HepG2 (cell line): Measurements from ENCODE around the gene TPX2. TPM values are rescaled to one million over a fixed set of nuclear protein-coding genes. Genes with fewer than 3 reads are reported as not detected.

Experiments used
- ATAC-seq: fragments of 200-7000 bp; cut with Tn5 transposase; 3 replicates; pipeline ENCODE4 v1.9.1; 2020; ENCODE audit warnings: mild to moderate bottlenecking, moderate library complexity
- BruUV-seq: library from RNA; stranded (reverse); fragments of 400-500 nt; replicated peaks from 2 replicates; lab custom pipeline; 2021; lab: Mats Ljungman, UMichigan
- CTCF ChIA-PET: fragments of 300-600 bp; formaldehyde crosslinking; extraction: SDS; loops from one replicate; lab custom pipeline; 2021; ENCODE audit warnings: low total read pairs, inconsistent platforms, low intra/inter-chr PET ratio; lab: Yijun Ruan, JAX
- POLR2A ChIA-PET: fragments of 350-600 bp; sonication (Branson Sonifier 250); formaldehyde crosslinking; loops from one replicate; lab custom pipeline; 2020; ENCODE audit warnings: antibody characterized with exemption, inconsistent platforms; lab: Yijun Ruan, JAX
- DNase-seq: peaks from one replicate; pipeline ENCODE4 v3.0.0-alpha.2; 2015; ENCODE audit warnings: low spot score
- FAIRE-seq: peaks from 3 replicates; lab custom pipeline; 2011; peaks lifted over from hg19 to GRCh38; lab: Jason Lieb, UNC
- H2AFZ ChIP-seq: one replicate; pipeline ENCODE4 v1.6.1; 2011; ENCODE audit warnings: low read length, inconsistent platforms
- H3K27ac ChIP-seq: fragments of 300-600 bp; 3 replicates; pipeline ENCODE4 v1.8.0; 2011; ENCODE audit warnings: mixed run types, mild to moderate bottlenecking, mixed read lengths, low read length, inconsistent platforms; ENCODE audit not compliant: insufficient read depth; ENCODE audit errors: extremely low read length
- H3K27me3 ChIP-seq, 2 experiments: fragments of 200-600 bp in 1 of 2; 2 replicates in 1 of 2; 3 replicates in 1 of 2; pipeline versions ENCODE4 v1.6.0 to v1.8.0; 2011; ENCODE audit warnings: low read length in 2 of 2, mild to moderate bottlenecking in 2 of 2, moderate library complexity in 2 of 2, inconsistent platforms in 1 of 2; ENCODE audit not compliant: insufficient read depth in 2 of 2, control insufficient read depth in 1 of 2
- H3K36me3 ChIP-seq, 2 experiments: fragments of 200-600 bp in 1 of 2; replicated peaks in 1 of 2; 2 replicates in 1 of 2; 3 replicates in 1 of 2; pipeline versions ENCODE4 v1.5.1 to v1.8.0; 2011; ENCODE audit warnings: low read length in 2 of 2, inconsistent platforms in 1 of 2; ENCODE audit not compliant: insufficient read depth in 2 of 2, control insufficient read depth in 1 of 2
- H3K4me1 ChIP-seq: 2 replicates; pipeline ENCODE4 v1.5.1; 2012; ENCODE audit warnings: low read length, inconsistent platforms; ENCODE audit not compliant: insufficient read depth
- H3K4me2 ChIP-seq: 2 replicates; pipeline ENCODE4 v1.6.0; 2011; ENCODE audit warnings: low read depth, low read length, inconsistent platforms
- H3K4me3 ChIP-seq, 3 experiments: fragments of 200-600 bp in 1 of 3; sonication (generic), shearing (Covaris generic) in 1 of 3; replicated peaks in 1 of 3; 2 replicates each; pipeline ENCODE4 v1.5.1; 2011 to 2016; ENCODE audit warnings: low read length in 3 of 3, inconsistent platforms in 2 of 3, low read depth in 2 of 3, mild to moderate bottlenecking in 2 of 3, control low read depth in 1 of 3, mixed read lengths in 1 of 3; ENCODE audit not compliant: insufficient read depth in 1 of 3
- H3K79me2 ChIP-seq: one replicate; pipeline ENCODE4 v1.6.1; 2011; ENCODE audit warnings: low read length, inconsistent platforms; ENCODE audit not compliant: insufficient read depth
- H3K9ac ChIP-seq: 2 replicates; pipeline ENCODE4 v1.6.0; 2011; ENCODE audit warnings: mild to moderate bottlenecking, low read depth, low read length, inconsistent platforms; ENCODE audit not compliant: insufficient read depth
- H3K9me3 ChIP-seq: 2 replicates; pipeline ENCODE4 v1.5.1; 2012; ENCODE audit warnings: mild to moderate bottlenecking, low read length
- H4K20me1 ChIP-seq: 2 replicates; pipeline ENCODE4 v1.6.0; 2011; ENCODE audit warnings: inconsistent platforms, mild to moderate bottlenecking, low read length, moderate library complexity; ENCODE audit not compliant: insufficient read depth
- ATF7 ChIP-seq, 2 experiments: fragments of 450-650 bp in 1 of 2; sonication (generic) in 1 of 2; formaldehyde crosslinking in 1 of 2; IDR thresholded peaks; 2 replicates each; pipeline versions ENCODE4 v1.4.0 to v1.6.1; 2016 to 2020; ENCODE audit warnings: antibody characterized with exemption in 1 of 2, mild to moderate bottlenecking in 1 of 2, missing genetic modification reagents in 1 of 2
- CREB1 ChIP-seq, 2 experiments: fragments of 450-650 bp in 1 of 2; IDR thresholded peaks; 2 replicates each; pipeline ENCODE4 v1.6.1; 2016 to 2017; ENCODE audit warnings: control low read depth in 1 of 2, mild to moderate bottlenecking in 1 of 2, missing compliant biosample characterization in 1 of 2, missing genetic modification characterization in 1 of 2
- HNF4A ChIP-seq: sonication (generic); formaldehyde crosslinking; IDR thresholded peaks from 2 replicates; pipeline ENCODE4 v1.4.0; 2020; ENCODE audit warnings: missing genetic modification reagents
- HNF4G ChIP-seq, 2 experiments: sonication (generic) in 1 of 2; formaldehyde crosslinking in 1 of 2; IDR thresholded peaks; 2 replicates each; pipeline versions ENCODE4 v1.4.0 to v1.6.1; 2011 to 2020; ENCODE audit warnings: borderline replicate concordance in 2 of 2, low read depth in 2 of 2, mild to moderate bottlenecking in 2 of 2, low read length in 1 of 2, missing genetic modification reagents in 1 of 2, moderate library complexity in 1 of 2
- JARID2 ChIP-seq: sonication (generic); formaldehyde crosslinking; IDR thresholded peaks from 2 replicates; pipeline ENCODE4 v1.8.1; 2023; ENCODE audit warnings: missing genetic modification reagents, inconsistent platforms; ENCODE audit not compliant: insufficient replicate concordance
- MXD4 ChIP-seq: IDR thresholded peaks from 2 replicates; pipeline ENCODE4 v1.6.1; 2016; ENCODE audit warnings: mild to moderate bottlenecking, missing biosample characterization, missing genetic modification reagents
- NR2C2 ChIP-seq: sonication (generic); formaldehyde crosslinking; IDR thresholded peaks from 2 replicates; pipeline ENCODE4 v1.4.0; 2020; ENCODE audit warnings: missing genetic modification reagents, mild to moderate bottlenecking, moderate library complexity, borderline replicate concordance
- TGIF2 ChIP-seq: IDR thresholded peaks from 2 replicates; pipeline ENCODE4 v1.6.1; 2016; ENCODE audit warnings: control low read depth, missing compliant biosample characterization
- ZC3H4 ChIP-seq: sonication (generic); formaldehyde crosslinking; IDR thresholded peaks from 2 replicates; pipeline ENCODE4 v1.4.0; 2020; ENCODE audit warnings: missing genetic modification reagents, borderline replicate concordance
- ZFX ChIP-seq: sonication (generic); formaldehyde crosslinking; IDR thresholded peaks from 2 replicates; pipeline ENCODE4 v1.4.0; 2020; ENCODE audit warnings: mild to moderate bottlenecking, low read depth, missing genetic modification reagents, moderate library complexity
- ZNF143 ChIP-seq: sonication (generic); formaldehyde crosslinking; IDR thresholded peaks from 2 replicates; pipeline ENCODE4 v1.4.0; 2020; ENCODE audit warnings: missing genetic modification reagents
- ZNF251 ChIP-seq: sonication (generic); formaldehyde crosslinking; IDR thresholded peaks from 2 replicates; pipeline ENCODE4 v1.9.0; 2021; ENCODE audit warnings: mild to moderate bottlenecking, missing genetic modification reagents
- ZNF644 ChIP-seq: IDR thresholded peaks from 2 replicates; pipeline ENCODE4 v1.6.1; 2016; ENCODE audit warnings: low read depth
- ZNF660 ChIP-seq: sonication (generic); formaldehyde crosslinking; IDR thresholded peaks from 2 replicates; pipeline ENCODE4 v1.5.1; 2020; ENCODE audit warnings: mild to moderate bottlenecking, low read depth, missing genetic modification reagents, borderline replicate concordance
- ZSCAN20 ChIP-seq: sonication (generic); formaldehyde crosslinking; IDR thresholded peaks from 2 replicates; pipeline ENCODE4 v1.4.0; 2020; ENCODE audit warnings: missing genetic modification reagents, mild to moderate bottlenecking, borderline replicate concordance
- WGBS: methylation state at CpG from one replicate; pipeline ENCODE4 v1.1.6; 2017; ENCODE audit warnings: low lambda C conversion rate; 5-methylcytosine and 5-hydroxymethylcytosine counted together
- in situ Hi-C: cut with HindIII; loops from 2 replicates; pipeline ENCODE4 v1.10.0; 2017; ENCODE audit warnings: low pct_unique_long_range_greater_than_20kb; ENCODE audit not compliant: extremely low pct_ligation_motif_present
- intact Hi-C: fragments of 100-400 bp; cut with micrococcal nuclease; formaldehyde crosslinking; loops from one replicate; pipeline ENCODE4 v1.10.0; 2022; ENCODE audit not compliant: unreplicated experiment
- polyA plus RNA-seq, 8 experiments: library from polyadenylated mRNA; depleted of rRNA in 3 of 8; stranded (reverse) in 7 of 8; unstranded in 1 of 8; fragments of >200 nt; fragmentation: Illumina TruSeq in 4 of 8; extraction: Trizol in 4 of 8; gene quantifications; 2 replicates each; pipeline versions ENCODE4 v1.2.1 to v1.2.3, GENCODE V29; 2011 to 2016; ENCODE audit warnings: low read depth in 4 of 8, missing spikeins in 1 of 8, mixed read lengths in 1 of 8; ENCODE audit not compliant: insufficient read depth in 1 of 8
- total RNA-seq, 5 experiments: library from RNA; depleted of rRNA; stranded (reverse); fragments of >200 nt; fragmentation: Illumina TruSeq; extraction: Trizol; gene quantifications; 2 replicates each; pipeline ENCODE4 v1.2.3, GENCODE V29; 2016; ENCODE audit warnings: low read depth in 1 of 5
- TF ChIP-seq, protein P1 (sequence below): sonication (generic); formaldehyde crosslinking; IDR thresholded peaks from 2 replicates; pipeline ENCODE4 v1.4.0; 2020; ENCODE audit warnings: mild to moderate bottlenecking, missing genetic modification reagents

TPX2 gene
- total and polyA plus RNA-seq, 2 of the 13 experiments (the other 11 are each of a cell fraction or from before 2014, with no cell fraction given): 34.3 to 124 TPM

DNA sequence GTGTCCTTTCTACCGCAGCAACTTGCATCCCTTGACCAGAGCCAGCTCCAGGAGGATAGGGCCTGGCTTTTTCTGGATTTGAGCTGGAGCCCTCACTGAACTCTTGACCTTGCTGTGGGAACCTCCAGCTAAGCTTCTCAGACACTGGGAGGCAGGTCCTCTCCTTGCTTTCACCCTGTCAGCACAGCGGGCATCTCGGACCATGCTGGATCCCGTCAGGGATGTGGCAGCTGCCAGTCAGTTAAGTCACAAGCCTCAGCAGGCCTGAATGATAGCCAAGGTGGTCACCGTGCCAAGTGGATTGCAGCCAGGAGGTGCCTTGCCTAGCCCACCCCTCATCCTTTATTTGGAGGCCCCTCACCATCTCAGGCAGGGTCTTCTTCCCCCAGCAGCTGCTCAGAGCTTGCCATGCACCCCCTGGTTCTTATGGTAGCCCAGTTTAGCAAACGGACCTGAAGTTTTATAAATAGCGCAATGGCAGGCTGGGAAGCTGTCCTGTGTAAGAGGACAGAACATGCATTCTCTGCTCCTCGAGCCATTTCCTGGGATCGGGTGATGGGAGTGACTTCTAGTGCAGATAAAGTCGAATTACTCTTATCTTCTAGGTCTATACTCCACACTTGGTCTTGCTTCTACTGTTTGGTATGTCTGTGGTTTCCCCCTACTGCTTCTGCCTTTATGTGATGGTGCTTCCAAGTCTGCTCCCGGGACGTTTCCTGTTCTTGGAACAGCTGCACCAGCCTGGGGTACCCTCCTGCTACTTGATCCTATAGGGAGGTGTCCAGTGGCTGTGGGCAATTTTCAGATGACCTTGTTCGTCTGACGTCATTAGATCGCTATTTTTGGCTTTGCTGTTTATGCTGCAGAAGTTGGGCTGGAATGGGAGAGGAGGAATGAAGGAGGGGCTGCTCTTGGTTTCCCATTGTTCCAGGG lies 73.0 kb downstream of the TPX2 start:
- DNase-seq (no peak), FAIRE-seq (peak; percentile 30), ATAC-seq (no peak)
- Histone ChIP-seq H3K4me1 (no peaks in the 10 kb centered on the region), H2AFZ (no peak overlapping the region), H3K27ac (no peak overlapping the region), H3K9ac (no peak overlapping the region), H3K36me3 (no peaks in the 10 kb centered on the region), H3K27me3 (no peaks in the 10 kb centered on the region), H3K9me3 (no peaks in the 10 kb centered on the region), H4K20me1 (no peaks in the 10 kb centered on the region), H3K79me2 (no peaks in the 10 kb centered on the region), H3K4me2 (no peak overlapping the region), H3K4me3 (no peak overlapping the region)
- no TSS peak for BruUV-seq
- POLR2A ChIA-PET: no interaction called here
- CTCF ChIA-PET: no interaction called here
- in situ Hi-C loops (no loop called here), intact Hi-C loops (no loop called here)
- WGBS: 54% methylated on average over 15 of the region's 15 CpGs
- TF ChIP-seq ATF7 (IDR thresholded peaks at IDR 0.05) (peak; percentile 92), ATF7 (CRISPR knock-in tag; IDR thresholded peaks at IDR 0.05) (no peak), CREB1 (IDR thresholded peaks at IDR 0.05) (peak; percentile 90), CREB1 (CRISPR knock-in tag; IDR thresholded peaks at IDR 0.05) (no peak), MXD4 (CRISPR knock-in tag) (no peak), ZNF143 (CRISPR knock-in tag) (0 out of 2 replicates have a peak, but pooled peaks have one; percentile 15)

DNA sequence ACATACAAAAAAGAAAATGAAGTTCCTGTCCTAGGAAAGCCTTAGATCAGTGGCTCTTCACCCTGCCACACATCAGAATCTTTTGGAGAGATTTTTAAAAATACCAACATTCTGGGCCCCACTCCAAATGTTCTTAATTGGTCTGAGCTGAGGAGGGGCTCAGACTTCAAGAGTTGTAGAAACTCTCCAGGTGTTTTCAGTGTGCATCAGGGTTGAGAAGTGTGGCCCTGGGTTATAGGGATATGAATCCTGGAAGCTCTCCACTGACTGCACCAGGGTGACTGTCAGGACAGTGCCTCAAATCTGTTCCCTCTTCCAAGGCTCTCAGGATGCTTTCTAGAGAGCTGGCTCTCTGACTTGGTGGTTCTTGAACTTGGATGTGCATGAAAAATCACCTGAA lies 74.5 kb downstream of the TPX2 start:
- Histone ChIP-seq H3K9ac (no peak overlapping the region), H3K4me2 (no peak overlapping the region), H3K79me2 (no peaks in the 10 kb centered on the region), H3K4me1 (no peaks in the 10 kb centered on the region), H3K27me3 (peaks cover 0 to 1% of the 10 kb centered on the region in 2 experiments; a peak in 1 of 5 replicates), H3K4me3 (no peak overlapping the region), H4K20me1 (no peaks in the 10 kb centered on the region), H2AFZ (no peak overlapping the region), H3K9me3 (no peaks in the 10 kb centered on the region), H3K36me3 (no peaks in the 10 kb centered on the region), H3K27ac (no peak overlapping the region)
- ATAC-seq (no peak), DNase-seq (no peak), FAIRE-seq (peak; percentile 12)
- BruUV-seq: no TSS peak
- POLR2A ChIA-PET: no interaction called here
- TF ChIP-seq NR2C2 (CRISPR knock-in tag): no peak
- TF ChIP-seq, protein P1, sequence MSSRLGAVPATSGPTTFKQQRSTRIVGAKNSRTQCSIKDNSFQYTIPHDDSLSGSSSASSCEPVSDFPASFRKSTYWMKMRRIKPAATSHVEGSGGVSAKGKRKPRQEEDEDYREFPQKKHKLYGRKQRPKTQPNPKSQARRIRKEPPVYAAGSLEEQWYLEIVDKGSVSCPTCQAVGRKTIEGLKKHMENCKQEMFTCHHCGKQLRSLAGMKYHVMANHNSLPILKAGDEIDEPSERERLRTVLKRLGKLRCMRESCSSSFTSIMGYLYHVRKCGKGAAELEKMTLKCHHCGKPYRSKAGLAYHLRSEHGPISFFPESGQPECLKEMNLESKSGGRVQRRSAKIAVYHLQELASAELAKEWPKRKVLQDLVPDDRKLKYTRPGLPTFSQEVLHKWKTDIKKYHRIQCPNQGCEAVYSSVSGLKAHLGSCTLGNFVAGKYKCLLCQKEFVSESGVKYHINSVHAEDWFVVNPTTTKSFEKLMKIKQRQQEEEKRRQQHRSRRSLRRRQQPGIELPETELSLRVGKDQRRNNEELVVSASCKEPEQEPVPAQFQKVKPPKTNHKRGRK (CRISPR knock-in tag): no peak
- no peak for TF ChIP-seq JARID2 (CRISPR knock-in tag)
- no peak for TF ChIP-seq ZNF660
- no peak for TF ChIP-seq ZFX (CRISPR knock-in tag)
- TF ChIP-seq ZNF251 (CRISPR knock-in tag): no peak
- no peak for TF ChIP-seq ZNF644 (CRISPR knock-in tag)
- TF ChIP-seq TGIF2: no peak
- no peak for TF ChIP-seq ATF7 (IDR thresholded peaks at IDR 0.05)
- no peak for TF ChIP-seq ATF7 (CRISPR knock-in tag; IDR thresholded peaks at IDR 0.05)
- no peak for TF ChIP-seq HNF4G (IDR thresholded peaks at IDR 0.05; ENCODE audit: borderline replicate concordance, low read depth, low read length)
- no peak for TF ChIP-seq HNF4G (CRISPR knock-in tag; IDR thresholded peaks at IDR 0.05; ENCODE audit: borderline replicate concordance, low read depth)
- no peak for TF ChIP-seq ZC3H4 (CRISPR knock-in tag)
- TF ChIP-seq HNF4A: no peak
- no peak for TF ChIP-seq ZSCAN20 (CRISPR knock-in tag)
- intact Hi-C loops (no loop called here), in situ Hi-C loops (no loop called here)
- CTCF ChIA-PET: no interaction called here
